ENCODE results near the gene ZRANB3.

- TF ChIP-seq ZNF274 (IDR thresholded peaks at IDR 0.05; ENCODE audit: low read depth, low read length), result no peak
- TF ChIP-seq YY1 (IDR thresholded peaks at IDR 0.05; ENCODE audit: insufficient read depth, insufficient read length), result no peak
- no peak for TF ChIP-seq SUZ12 (IDR thresholded peaks at IDR 0.05; ENCODE audit: extremely low read depth, insufficient read depth, insufficient read length)
Measured at GRCh38 chr2:135163306-135163705, 367.7 kb downstream of the ZRANB3 start.

Data from NT2/D1 (cell line).